ENCODE results near the gene STPG2. TPM values are rescaled to one million over a fixed set of nuclear protein-coding genes. Genes with fewer than 3 reads are reported as not detected.
"Not testable (repeated sequence)": the region's sequence is repeated elsewhere in the genome, so short reads cannot be mapped to it uniquely, and the experiment has no call there.

The STPG2 gene
- total and polyA plus RNA-seq, 5 donors, result 0.26 to 0.74 (median 0.40) TPM; not detected in 2

DNA sequence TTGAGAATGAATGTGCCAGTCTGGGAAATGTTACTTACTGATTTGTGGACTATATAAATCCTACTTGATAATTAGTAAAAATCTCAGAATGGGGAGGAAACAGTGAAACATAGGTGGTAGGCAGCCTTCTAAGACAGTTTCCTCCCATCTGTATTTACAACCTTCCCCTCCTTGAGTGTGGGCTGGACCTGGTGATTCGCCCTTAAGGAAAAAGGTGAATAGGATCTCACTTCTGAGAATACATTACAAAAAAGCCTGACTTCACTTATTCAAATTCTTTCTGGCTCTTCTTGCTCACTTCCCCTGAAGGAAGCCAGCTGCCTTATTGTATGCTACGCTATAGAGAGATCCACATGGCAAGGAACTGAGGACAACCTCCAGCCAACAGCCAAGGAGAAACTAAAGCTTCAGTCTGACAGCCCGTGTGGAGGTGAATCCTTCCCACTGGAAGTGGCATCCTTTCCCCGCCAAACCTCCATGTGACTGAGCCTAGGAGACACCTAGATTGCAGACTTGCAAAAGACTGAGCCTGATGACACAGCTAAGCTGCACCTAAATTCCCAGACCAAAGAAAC, 585.0 kb downstream of the STPG2 start:
- H3K9me3 ChIP-seq (ENCODE audit: control insufficient read depth, low read length), result no peaks in the 10 kb centered on the region
- DNase-seq (no peak), ATAC-seq (no peak)
- H3K4me1 ChIP-seq (ENCODE audit: control insufficient read depth, insufficient read depth, low read length), result no peaks in the 10 kb centered on the region
- H3K27me3 ChIP-seq (ENCODE audit: control insufficient read depth, insufficient read depth), result no peaks in the 10 kb centered on the region
- intact Hi-C loops (cut with DNase I), result no loop called here
- H3K4me3 ChIP-seq (ENCODE audit: low read length), result no peak overlapping the region
- 66% methylated on average over 4 of the region's 4 CpGs for WGBS
- no peak overlapping the region for H3K27ac ChIP-seq (ENCODE audit: low read length)

DNA sequence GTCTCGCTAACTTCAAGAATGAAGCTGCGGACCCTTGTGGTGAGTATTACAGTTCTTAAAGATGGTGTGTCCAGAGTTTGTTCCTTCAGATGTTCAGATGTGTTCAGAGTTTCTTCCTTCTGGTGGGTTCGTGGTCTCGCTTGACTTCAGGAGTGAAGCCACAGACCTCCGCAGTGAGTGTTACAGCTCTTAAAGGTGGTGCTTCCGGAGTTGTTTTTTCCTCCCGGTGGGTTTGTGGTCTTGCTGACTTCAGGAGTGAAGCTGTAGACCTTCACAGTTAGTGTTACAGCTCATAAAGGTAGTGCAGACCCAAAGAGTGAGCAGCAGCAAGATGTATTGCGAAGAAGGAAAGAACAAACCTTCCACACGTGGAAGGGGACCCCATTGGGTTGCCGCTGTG, 592.6 kb downstream of the STPG2 start:
- ATAC-seq; H3K4me3 ChIP-seq (ENCODE audit: low read length); H3K4me1 ChIP-seq (ENCODE audit: control insufficient read depth, insufficient read depth, low read length); H3K27me3 ChIP-seq (ENCODE audit: control insufficient read depth, insufficient read depth); H3K9me3 ChIP-seq (ENCODE audit: control insufficient read depth, low read length); H3K27ac ChIP-seq (ENCODE audit: low read length); DNase-seq; intact Hi-C loops (cut with DNase I): not testable (repeated sequence)
- WGBS, result 89% methylated on average over 10 of the region's 10 CpGs

DNA sequence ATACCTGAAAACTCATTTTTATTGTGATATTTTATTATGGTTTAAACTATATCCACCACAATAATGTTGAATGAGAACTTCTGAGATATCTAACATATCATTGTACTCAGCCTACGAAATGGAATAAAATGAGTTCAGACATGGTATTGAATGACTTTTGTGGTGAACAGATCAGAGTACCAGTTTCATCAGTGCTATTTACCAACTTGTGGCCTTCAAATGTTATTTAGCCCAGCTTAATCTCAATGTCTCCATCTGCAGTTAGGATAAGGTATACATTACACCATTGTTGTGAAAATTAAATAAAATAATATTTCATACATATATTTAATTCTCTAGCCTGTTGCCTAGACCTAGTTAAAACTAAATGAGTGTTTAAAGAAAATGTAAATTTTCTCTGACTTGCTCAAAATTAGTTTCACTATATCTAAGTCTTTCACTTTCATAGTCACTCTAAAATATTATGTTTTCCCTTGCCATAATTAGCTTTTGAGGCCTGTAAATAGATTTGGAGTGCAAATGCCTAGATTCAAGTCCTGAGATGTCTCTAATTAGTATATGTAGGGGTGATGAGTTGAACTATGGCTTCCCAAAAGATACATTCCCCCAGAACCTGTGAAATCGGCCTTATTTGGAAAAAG, 594.2 kb downstream of the STPG2 start:
- intact Hi-C loops (cut with DNase I), result no loop called here
- 74% methylated on average over 2 of the region's 2 CpGs for WGBS
- DNase-seq, result no peak
- no peaks in the 10 kb centered on the region for H3K27me3 ChIP-seq (ENCODE audit: control insufficient read depth, insufficient read depth)
- no peak overlapping the region for H3K27ac ChIP-seq (ENCODE audit: low read length)
- H3K9me3 ChIP-seq (ENCODE audit: control insufficient read depth, low read length), result no peaks in the 10 kb centered on the region
- no peaks in the 10 kb centered on the region for H3K4me1 ChIP-seq (ENCODE audit: control insufficient read depth, insufficient read depth, low read length)
- H3K4me3 ChIP-seq (ENCODE audit: low read length), result no peak overlapping the region
- ATAC-seq, result no peak

DNA sequence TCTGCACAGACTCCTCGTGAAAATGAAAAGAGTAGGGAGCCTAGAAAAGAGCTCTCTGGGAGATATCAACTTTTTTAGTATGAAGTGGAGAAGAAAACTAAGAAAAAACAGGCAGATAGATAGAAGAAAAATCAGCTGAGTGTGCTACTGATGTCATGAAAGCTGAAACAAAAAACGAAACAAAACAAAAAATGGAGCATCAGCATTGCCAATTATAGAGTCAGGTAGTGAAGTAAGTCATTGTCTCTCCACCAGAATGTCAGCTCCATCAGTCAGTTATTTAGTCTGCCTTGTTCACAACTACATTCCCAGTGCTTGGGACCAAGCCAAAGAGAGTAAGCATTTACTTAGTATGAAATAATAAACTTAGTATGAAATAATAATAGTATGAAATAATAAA, 595.1 kb downstream of the STPG2 start:
- Histone ChIP-seq H3K4me1 (ENCODE audit: control insufficient read depth, insufficient read depth, low read length) (no peaks in the 10 kb centered on the region), H3K27ac (ENCODE audit: low read length) (no peak overlapping the region), H3K9me3 (ENCODE audit: control insufficient read depth, low read length) (no peaks in the 10 kb centered on the region), H3K27me3 (ENCODE audit: control insufficient read depth, insufficient read depth) (no peaks in the 10 kb centered on the region), H3K4me3 (ENCODE audit: low read length) (no peak overlapping the region)
- ATAC-seq, result no peak
- intact Hi-C loops (cut with DNase I), result no loop called here
- WGBS, result 65% methylated on average over 2 of the region's 2 CpGs
- DNase-seq, result no peak

DNA sequence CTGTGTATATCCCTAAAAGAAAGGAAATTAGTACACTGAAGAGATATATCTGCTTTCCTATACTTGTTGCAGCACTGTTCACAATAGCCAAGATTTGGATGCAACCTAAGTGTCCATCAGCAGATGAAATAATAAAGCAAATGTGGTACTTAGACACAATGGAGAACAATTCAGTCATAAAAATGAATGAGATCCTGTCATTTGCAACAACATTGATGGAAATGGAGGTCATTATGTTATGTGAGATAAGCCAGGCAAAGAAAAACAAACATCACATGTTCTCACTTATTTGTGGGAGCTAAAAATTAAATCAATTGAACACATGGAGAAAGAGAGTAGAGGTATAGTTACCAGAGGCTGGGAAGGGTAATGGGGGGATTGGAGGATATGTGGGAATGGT, 611.9 kb downstream of the STPG2 start:
- H3K27me3 ChIP-seq (ENCODE audit: control insufficient read depth, insufficient read depth), result no peaks in the 10 kb centered on the region
- DNase-seq (no peak), ATAC-seq (no peak)
- no peaks in the 10 kb centered on the region for H3K4me1 ChIP-seq (ENCODE audit: control insufficient read depth, insufficient read depth, low read length)
- intact Hi-C loops (cut with DNase I), result no loop called here
- H3K4me3 ChIP-seq (ENCODE audit: low read length), result no peak overlapping the region
- no peaks in the 10 kb centered on the region for H3K9me3 ChIP-seq (ENCODE audit: control insufficient read depth, low read length)
- H3K27ac ChIP-seq (ENCODE audit: low read length), result no peak overlapping the region

DNA sequence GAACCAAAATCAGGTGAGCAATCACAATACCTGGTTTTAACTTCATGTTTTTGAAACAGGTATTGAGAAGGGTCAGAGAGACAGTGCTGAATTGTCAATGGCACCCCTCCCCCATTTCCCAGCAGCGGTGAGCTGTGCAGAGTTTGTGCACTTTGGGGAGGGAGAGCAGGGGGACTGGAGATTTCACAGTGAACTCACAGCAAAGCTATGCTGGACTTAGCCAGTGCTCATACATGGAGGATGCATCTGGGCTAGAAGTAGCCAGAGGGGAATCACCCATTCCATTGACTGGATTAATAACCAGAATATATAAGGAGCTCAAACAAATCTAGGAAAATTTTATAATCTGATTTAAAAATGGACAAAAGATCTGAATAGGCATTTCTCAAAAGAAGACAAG, 612.6 kb downstream of the STPG2 start:
- ATAC-seq (no peak), DNase-seq (no peak)
- 44% methylated on average over 1 of the region's 1 CpG for WGBS

DNA sequence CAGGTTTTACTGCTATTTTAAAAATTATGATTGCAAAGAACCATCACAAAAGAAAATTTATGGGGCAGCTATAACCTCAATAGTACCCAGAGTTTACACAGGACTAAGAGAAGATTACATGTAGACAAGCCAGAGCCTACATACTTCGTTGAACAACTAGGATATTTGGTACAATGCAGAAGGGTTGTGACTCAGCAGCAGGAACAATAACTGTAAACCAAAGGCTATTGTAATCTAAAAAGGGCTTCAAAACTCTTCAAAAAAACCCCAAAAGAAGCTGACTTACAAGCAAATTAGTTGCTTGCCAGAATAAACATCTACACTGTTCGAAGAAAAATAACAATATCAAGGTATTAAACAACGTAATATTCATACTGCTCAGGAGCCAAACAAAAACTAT, 618.0 kb downstream of the STPG2 start:
- ATAC-seq (no peak), DNase-seq (no peak)
- Histone ChIP-seq H3K4me3 (ENCODE audit: low read length) (no peak overlapping the region), H3K9me3 (ENCODE audit: control insufficient read depth, low read length) (no peaks in the 10 kb centered on the region), H3K4me1 (ENCODE audit: control insufficient read depth, insufficient read depth, low read length) (no peaks in the 10 kb centered on the region), H3K27ac (ENCODE audit: low read length) (no peak overlapping the region), H3K27me3 (ENCODE audit: control insufficient read depth, insufficient read depth) (no peaks in the 10 kb centered on the region)
- intact Hi-C loops (cut with DNase I), result no loop called here
- 66% methylated on average over 3 of the region's 3 CpGs for WGBS

More for the DNA sequence above, 612.6 kb downstream of the STPG2 start:
- Histone ChIP-seq H3K27ac (ENCODE audit: low read length) (no peak overlapping the region), H3K9me3 (ENCODE audit: control insufficient read depth, low read length) (no peaks in the 10 kb centered on the region), H3K4me3 (ENCODE audit: low read length) (no peak overlapping the region), H3K4me1 (ENCODE audit: control insufficient read depth, insufficient read depth, low read length) (no peaks in the 10 kb centered on the region), H3K27me3 (ENCODE audit: control insufficient read depth, insufficient read depth) (no peaks in the 10 kb centered on the region)
- intact Hi-C loops (cut with DNase I), result no loop called here

DNA sequence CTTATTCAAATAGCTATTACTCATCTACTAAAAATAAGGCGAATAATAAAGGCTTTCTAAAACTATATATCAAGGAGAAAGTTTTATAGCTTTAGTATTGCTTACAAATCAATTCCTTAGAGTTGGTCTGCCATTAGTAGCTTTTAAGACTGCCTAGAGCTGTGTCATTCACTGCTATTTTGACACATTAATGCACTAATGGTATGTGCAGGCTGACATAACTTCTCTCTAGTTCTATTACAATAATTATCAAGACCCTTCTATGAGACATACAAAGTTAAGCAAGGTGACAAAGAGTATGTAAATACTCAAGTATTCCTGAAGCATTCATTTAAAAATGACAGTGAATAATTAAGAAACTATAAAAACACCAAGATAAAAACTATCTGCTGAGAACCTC, 625.3 kb downstream of the STPG2 start:
- Histone ChIP-seq H3K4me3 (ENCODE audit: low read length) (no peak overlapping the region), H3K27me3 (ENCODE audit: control insufficient read depth, insufficient read depth) (no peaks in the 10 kb centered on the region), H3K4me1 (ENCODE audit: control insufficient read depth, insufficient read depth, low read length) (no peaks in the 10 kb centered on the region), H3K9me3 (ENCODE audit: control insufficient read depth, low read length) (no peaks in the 10 kb centered on the region), H3K27ac (ENCODE audit: low read length) (no peak overlapping the region)
- intact Hi-C loops (cut with DNase I), result no loop called here
- DNase-seq, result no peak
- WGBS, result 82% methylated on average over 1 of the region's 1 CpG
- no peak for ATAC-seq

DNA sequence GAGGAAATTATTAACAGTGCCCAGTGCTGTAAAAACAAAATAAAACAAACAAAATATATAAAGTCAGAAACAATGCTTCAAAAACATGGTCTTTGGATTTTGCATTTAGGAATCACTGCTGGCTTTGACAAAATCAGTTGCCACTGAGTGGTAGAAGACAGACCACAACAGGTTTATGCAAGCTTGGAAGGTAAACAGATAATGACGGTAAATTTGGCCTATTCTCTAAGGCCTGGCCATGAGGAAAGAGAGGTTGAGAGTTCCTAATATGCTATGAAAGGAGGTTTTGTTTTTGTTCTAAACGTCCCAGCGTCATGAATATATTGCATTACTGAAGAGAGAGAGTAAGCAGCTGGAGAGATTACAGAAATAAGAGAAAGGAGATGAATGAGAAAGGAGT, 629.4 kb downstream of the STPG2 start:
- H3K4me3 ChIP-seq (ENCODE audit: low read length), result no peak overlapping the region
- no peaks in the 10 kb centered on the region for H3K4me1 ChIP-seq (ENCODE audit: control insufficient read depth, insufficient read depth, low read length)
- intact Hi-C loops (cut with DNase I), result no loop called here
- ATAC-seq (no peak), DNase-seq (no peak)
- H3K27me3 ChIP-seq (ENCODE audit: control insufficient read depth, insufficient read depth), result no peaks in the 10 kb centered on the region
- no peaks in the 10 kb centered on the region for H3K9me3 ChIP-seq (ENCODE audit: control insufficient read depth, low read length)
- no peak overlapping the region for H3K27ac ChIP-seq (ENCODE audit: low read length)
- WGBS, result 53% methylated on average over 3 of the region's 3 CpGs

Other genes with a start within 250 kb of the STPG2 start
- 10 to 100 TPM; 10.2 to 14.8 (median 13.2) TPM for gene RAP1GDS1, start 117.9 kb upstream of the STPG2 start, total RNA-seq
- 5.0 TPM for gene RAP1GDS1, start 117.9 kb upstream of the STPG2 start, polyA plus RNA-seq

All from right cardiac atrium (tissue), 5 donors.